Mesendoderm (in vitro differentiated cells): ENCODE measurements around the gene CHST1.

Experiments
- DNase-seq: peaks from one replicate; pipeline ENCODE4 v3.0.0; 2013
- H2AK5ac ChIP-seq: 2 replicates; pipeline ENCODE4 v1.6.1; 2013; ENCODE audit warnings: low read length, inconsistent platforms
- H2BK120ac ChIP-seq: 2 replicates; pipeline ENCODE4 v1.6.1; 2013; ENCODE audit warnings: low read depth, mild to moderate bottlenecking, low read length, moderate library complexity, mixed read lengths
- H2BK15ac ChIP-seq: replicated peaks from 2 replicates; pipeline ENCODE4 v1.6.1; 2013; ENCODE audit warnings: low read depth, mild to moderate bottlenecking, moderate library complexity
- H2BK5ac ChIP-seq: 2 replicates; pipeline ENCODE4 v1.6.1; 2013; ENCODE audit warnings: low read length, inconsistent platforms
- H3K18ac ChIP-seq: 2 replicates; pipeline ENCODE4 v1.6.1; 2013; ENCODE audit warnings: mild to moderate bottlenecking, low read length, mixed read lengths
- H3K23ac ChIP-seq: one replicate; pipeline ENCODE4 v1.6.1; 2013; ENCODE audit warnings: low read length
- H3K27ac ChIP-seq: 2 replicates; pipeline ENCODE4 v1.5.1; 2013; ENCODE audit warnings: low read depth, mild to moderate bottlenecking, inconsistent platforms, low read length, moderate library complexity
- H3K27me3 ChIP-seq: 2 replicates; pipeline ENCODE4 v1.6.1; 2013; ENCODE audit warnings: low read length, control low read depth, mild to moderate bottlenecking, inconsistent platforms; ENCODE audit not compliant: insufficient read depth, poor library complexity
- H3K36me3 ChIP-seq: 2 replicates; pipeline ENCODE4 v1.6.1; 2013; ENCODE audit warnings: low read length, inconsistent platforms; ENCODE audit not compliant: control insufficient read depth, insufficient read depth
- H3K4ac ChIP-seq: one replicate; pipeline ENCODE4 v1.6.1; 2013; ENCODE audit warnings: low read depth, mild to moderate bottlenecking, low read length, moderate library complexity
- H3K4me1 ChIP-seq: 2 replicates; pipeline ENCODE4 v1.6.1; 2013; ENCODE audit warnings: low read depth, low read length, inconsistent platforms; ENCODE audit not compliant: control insufficient read depth
- H3K4me2 ChIP-seq: 2 replicates; pipeline ENCODE4 v1.6.1; 2013; ENCODE audit warnings: low read length
- H3K4me3 ChIP-seq: 2 replicates; pipeline ENCODE4 v1.5.1; 2013; ENCODE audit warnings: mild to moderate bottlenecking, low read length
- H3K56ac ChIP-seq: one replicate; pipeline ENCODE4 v1.6.1; 2013; ENCODE audit warnings: low read length
- H3K79me1 ChIP-seq: 2 replicates; pipeline ENCODE4 v1.6.1; 2013; ENCODE audit warnings: low read length, inconsistent platforms
- H3K79me2 ChIP-seq: 2 replicates; pipeline ENCODE4 v1.6.1; 2013; ENCODE audit warnings: mild to moderate bottlenecking, low read length; ENCODE audit not compliant: control insufficient read depth, insufficient read depth
- H3K9ac ChIP-seq: 2 replicates; pipeline ENCODE4 v1.6.1; 2013; ENCODE audit warnings: low read length, inconsistent platforms
- H4K5ac ChIP-seq: one replicate; pipeline ENCODE4 v1.6.1; 2013; ENCODE audit warnings: low read length
- H4K8ac ChIP-seq: one replicate; pipeline ENCODE4 v1.6.1; 2013; ENCODE audit warnings: low read depth, mild to moderate bottlenecking, control low read depth, low read length, moderate library complexity
- WGBS: extraction: QIAGEN DNeasy Blood & Tissue Kit; methylation state at CpG from one replicate; pipeline ENCODE4 v1.1.7; 2013; ENCODE audit warnings: low lambda C conversion rate, missing lambda C conversion rate; ENCODE audit not compliant: insufficient coverage; ENCODE audit errors: extremely low coverage; 5-methylcytosine and 5-hydroxymethylcytosine counted together

CHST1 gene

GRCh38 chr11:45641961-45642360 is 23.5 kb downstream of the CHST1 start:
- no CpG with 5 or more reads among the region's 2 CpGs for WGBS
- Histone ChIP-seq H3K4me3 (no peak overlapping the region), H3K18ac (no peak overlapping the region), H4K5ac (no peak overlapping the region), H3K56ac (no peak overlapping the region), H3K27me3 (no peaks in the 10 kb centered on the region), H3K4me2 (no peak overlapping the region), H3K23ac (no peak overlapping the region), H2AK5ac (no peak overlapping the region), H3K4me1 (no peaks in the 10 kb centered on the region), H4K8ac (no peak overlapping the region), H3K4ac (no peak overlapping the region), H3K9ac (no peak overlapping the region), H2BK15ac (no peak overlapping the region), H3K36me3 (no peaks in the 10 kb centered on the region), H3K79me1 (no peaks in the 10 kb centered on the region), H2BK120ac (no peak overlapping the region), H2BK5ac (no peak overlapping the region), H3K27ac (no peak overlapping the region), H3K79me2 (no peaks in the 10 kb centered on the region)
- DNase-seq = no peak

GRCh38 chr11:45638051-45638450 is 27.4 kb downstream of the CHST1 start:
- H3K79me2 ChIP-seq = no peaks in the 10 kb centered on the region
- H2BK15ac ChIP-seq = no peak overlapping the region
- no peaks in the 10 kb centered on the region for H3K36me3 ChIP-seq
- no peak for DNase-seq
- no peak overlapping the region for H4K5ac ChIP-seq
- no peak overlapping the region for H3K9ac ChIP-seq
- H2BK120ac ChIP-seq = no peak overlapping the region
- no peak overlapping the region for H3K4me2 ChIP-seq
- no peak overlapping the region for H3K23ac ChIP-seq
- H3K4me1 ChIP-seq = no peaks in the 10 kb centered on the region
- H3K4me3 ChIP-seq = no peak overlapping the region
- H2BK5ac ChIP-seq = no peak overlapping the region
- no peak overlapping the region for H4K8ac ChIP-seq
- H3K18ac ChIP-seq = no peak overlapping the region
- H3K79me1 ChIP-seq = no peaks in the 10 kb centered on the region
- no CpG with 5 or more reads among the region's 2 CpGs for WGBS
- no peak overlapping the region for H2AK5ac ChIP-seq
- no peak overlapping the region for H3K4ac ChIP-seq
- no peaks in the 10 kb centered on the region for H3K27me3 ChIP-seq
- no peak overlapping the region for H3K27ac ChIP-seq
- H3K56ac ChIP-seq = no peak overlapping the region

GRCh38 chr11:45635907-45636306 is 29.5 kb downstream of the CHST1 start:
- Histone ChIP-seq H3K79me2 (no peaks in the 10 kb centered on the region), H4K5ac (no peak overlapping the region), H2BK15ac (no peak overlapping the region), H3K56ac (no peak overlapping the region), H3K4me1 (no peaks in the 10 kb centered on the region), H3K9ac (no peak overlapping the region), H3K27me3 (no peaks in the 10 kb centered on the region), H2BK120ac (no peak overlapping the region), H2BK5ac (no peak overlapping the region), H3K36me3 (no peaks in the 10 kb centered on the region), H3K4me3 (no peak overlapping the region), H3K4me2 (no peak overlapping the region), H3K79me1 (no peaks in the 10 kb centered on the region), H4K8ac (no peak overlapping the region), H2AK5ac (no peak overlapping the region), H3K23ac (no peak overlapping the region), H3K27ac (no peak overlapping the region), H3K4ac (no peak overlapping the region), H3K18ac (no peak overlapping the region)
- WGBS = no CpG with 5 or more reads among the region's 1 CpG
- DNase-seq = no peak

- Histone ChIP-seq H3K56ac (no peak overlapping the region), H2BK120ac (no peak overlapping the region), H3K4me1 (no peaks in the 10 kb centered on the region), H4K5ac (no peak overlapping the region), H3K4me2 (no peak overlapping the region), H3K18ac (no peak overlapping the region), H3K36me3 (no peaks in the 10 kb centered on the region), H4K8ac (no peak overlapping the region), H3K23ac (no peak overlapping the region), H3K79me2 (no peaks in the 10 kb centered on the region), H2BK5ac (no peak overlapping the region), H3K79me1 (no peaks in the 10 kb centered on the region), H3K4me3 (no peak overlapping the region), H3K27ac (no peak overlapping the region), H2AK5ac (no peak overlapping the region), H3K4ac (no peak overlapping the region), H3K27me3 (no peaks in the 10 kb centered on the region), H2BK15ac (no peak overlapping the region), H3K9ac (no peak overlapping the region)
- no CpG with 5 or more reads among the region's 6 CpGs for WGBS
- DNase-seq = no peak
These were observed 39.8 kb downstream of the CHST1 start for GRCh38 chr11:45625611-45626010.

- no peak overlapping the region for H2BK15ac ChIP-seq
- no peaks in the 10 kb centered on the region for H3K79me2 ChIP-seq
- no peaks in the 10 kb centered on the region for H3K4me1 ChIP-seq
- no peak overlapping the region for H3K27ac ChIP-seq
- no peak for DNase-seq
- no peak overlapping the region for H3K18ac ChIP-seq
- H3K9ac ChIP-seq = no peak overlapping the region
- no peak overlapping the region for H2BK5ac ChIP-seq
- H3K79me1 ChIP-seq = no peaks in the 10 kb centered on the region
- H3K4me3 ChIP-seq = no peak overlapping the region
- H3K4me2 ChIP-seq = no peak overlapping the region
- H3K36me3 ChIP-seq = no peaks in the 10 kb centered on the region
- H4K5ac ChIP-seq = no peak overlapping the region
- H3K23ac ChIP-seq = no peak overlapping the region
- no peak overlapping the region for H4K8ac ChIP-seq
- no peak overlapping the region for H3K56ac ChIP-seq
- no peaks in the 10 kb centered on the region for H3K27me3 ChIP-seq
- no peak overlapping the region for H2BK120ac ChIP-seq
- no peak overlapping the region for H2AK5ac ChIP-seq
- no peak overlapping the region for H3K4ac ChIP-seq
- WGBS = no CpG with 5 or more reads among the region's 2 CpGs
These were observed 41.3 kb downstream of the CHST1 start for GRCh38 chr11:45624095-45624494.

GRCh38 chr11:45622861-45623260 is 42.6 kb downstream of the CHST1 start:
- Histone ChIP-seq H2AK5ac (no peak overlapping the region), H3K79me2 (no peaks in the 10 kb centered on the region), H3K4me2 (no peak overlapping the region), H2BK15ac (no peak overlapping the region), H3K27me3 (no peaks in the 10 kb centered on the region), H3K4ac (no peak overlapping the region), H3K4me3 (no peak overlapping the region), H3K79me1 (no peaks in the 10 kb centered on the region), H3K4me1 (no peaks in the 10 kb centered on the region), H2BK120ac (no peak overlapping the region), H4K5ac (no peak overlapping the region), H3K56ac (no peak overlapping the region), H3K23ac (no peak overlapping the region), H4K8ac (no peak overlapping the region), H3K27ac (no peak overlapping the region), H3K36me3 (no peaks in the 10 kb centered on the region), H2BK5ac (no peak overlapping the region), H3K9ac (no peak overlapping the region), H3K18ac (no peak overlapping the region)
- DNase-seq = no peak
- no CpG with 5 or more reads among the region's 2 CpGs for WGBS
